ENCODE measurements around the gene PMF1. TPM values are rescaled to one million over a fixed set of nuclear protein-coding genes. Genes with fewer than 3 reads are reported as not detected.

Gene PMF1
- total RNA-seq, 1 donor: 44.6 TPM

GRCh38 chr1:156253634-156254033, 40.8 kb downstream of the PMF1 start:
- no peak for DNase-seq (ENCODE audit: low read depth)
- no peak overlapping the region for H3K4me3 ChIP-seq (ENCODE audit: low read depth, low read length)
- TF ChIP-seq CTCF (IDR thresholded peaks at IDR 0.05; ENCODE audit: insufficient read depth, low read length): no peak

- TF ChIP-seq CTCF (IDR thresholded peaks at IDR 0.05; ENCODE audit: insufficient read depth, low read length): no peak
- H3K4me3 ChIP-seq (ENCODE audit: low read depth, low read length): no peak overlapping the region
- no peak for DNase-seq (ENCODE audit: low read depth)
Observed at GRCh38 chr1:156257711-156258110, 44.9 kb downstream of the PMF1 start.

GRCh38 chr1:156258859-156259258, 46.1 kb downstream of the PMF1 start:
- no peak for TF ChIP-seq CTCF (IDR thresholded peaks at IDR 0.05; ENCODE audit: insufficient read depth, low read length)
- no peak overlapping the region for H3K4me3 ChIP-seq (ENCODE audit: low read depth, low read length)
- DNase-seq (ENCODE audit: low read depth): no peak

GRCh38 chr1:156259805-156260204, 47.0 kb downstream of the PMF1 start:
- no peak overlapping the region for H3K4me3 ChIP-seq (ENCODE audit: low read depth, low read length)
- no peak for DNase-seq (ENCODE audit: low read depth)
- no peak for TF ChIP-seq CTCF (IDR thresholded peaks at IDR 0.05; ENCODE audit: insufficient read depth, low read length)

- TF ChIP-seq CTCF (IDR thresholded peaks at IDR 0.05; ENCODE audit: insufficient read depth, low read length): no peak
- H3K4me3 ChIP-seq (ENCODE audit: low read depth, low read length): no peak overlapping the region
- DNase-seq (ENCODE audit: low read depth): no peak
Observed at GRCh38 chr1:156260896-156261295, 48.1 kb downstream of the PMF1 start.

GRCh38 chr1:156262461-156263287, 49.9 kb downstream of the PMF1 start:
- peak; percentile 91 for DNase-seq (ENCODE audit: low read depth)
- TF ChIP-seq CTCF (IDR thresholded peaks at IDR 0.05; ENCODE audit: insufficient read depth, low read length): no peak
- H3K4me3 ChIP-seq (ENCODE audit: low read depth, low read length): no peak overlapping the region

- H3K4me3 ChIP-seq (ENCODE audit: low read depth, low read length): no peak overlapping the region
- TF ChIP-seq CTCF (IDR thresholded peaks at IDR 0.05; ENCODE audit: insufficient read depth, low read length): no peak
Observed at GRCh38 chr1:156263288-156263655, 50.5 kb downstream of the PMF1 start.

More at GRCh38 chr1:156263288-156263655, 50.5 kb downstream of the PMF1 start:
- DNase-seq (ENCODE audit: low read depth): no peak
